ENCODE data around the gene TUBA3E. TPM values are rescaled to one million over a fixed set of nuclear protein-coding genes. Genes with fewer than 3 reads are reported as not detected.
"Not testable (repeated sequence)": the region's sequence is repeated elsewhere in the genome, so short reads cannot be mapped to it uniquely, and the experiment has no call there.

TUBA3E gene
- total and polyA plus RNA-seq, 5 donors from 2014 or later, result not detected

- H3K36me3 ChIP-seq (ENCODE audit: control insufficient read depth, insufficient read depth, low read length), result no peaks in the 10 kb centered on the region
- no peak overlapping the region for H3K27ac ChIP-seq (ENCODE audit: insufficient read depth, low read length, poor library complexity, severe bottlenecking)
- H3K27me3 ChIP-seq (ENCODE audit: control insufficient read depth, insufficient read depth, low read length), result no peaks in the 10 kb centered on the region
- ATAC-seq (ENCODE audit: low read depth in 2 of 2) (no peak), DNase-seq (no peak)
- H3K4me1 ChIP-seq (ENCODE audit: control insufficient read depth, insufficient read depth, low read length, poor library complexity, severe bottlenecking), result no peaks in the 10 kb centered on the region
- no peak overlapping the region for H3K4me3 ChIP-seq (ENCODE audit: low read depth, low read length)
- no peaks in the 10 kb centered on the region for H3K9me3 ChIP-seq (ENCODE audit: control insufficient read depth in 2 of 2, low read length in 2 of 2)
- Mint-ChIP-seq H3K9me3 (no peaks in the 10 kb centered on the region), H3K27me3 (no peaks in the 10 kb centered on the region), H3K4me3 (no peak overlapping the region), H3K27ac (no peak overlapping the region), H3K36me3 (peaks cover 4% of the 10 kb centered on the region), H3K4me1 (peaks cover 0 to 9% (median 5%) of the 10 kb centered on the region in 4 donors)
Measured at GRCh38 chr2:130190237-130190636, 8.0 kb downstream of the TUBA3E start.

DNA sequence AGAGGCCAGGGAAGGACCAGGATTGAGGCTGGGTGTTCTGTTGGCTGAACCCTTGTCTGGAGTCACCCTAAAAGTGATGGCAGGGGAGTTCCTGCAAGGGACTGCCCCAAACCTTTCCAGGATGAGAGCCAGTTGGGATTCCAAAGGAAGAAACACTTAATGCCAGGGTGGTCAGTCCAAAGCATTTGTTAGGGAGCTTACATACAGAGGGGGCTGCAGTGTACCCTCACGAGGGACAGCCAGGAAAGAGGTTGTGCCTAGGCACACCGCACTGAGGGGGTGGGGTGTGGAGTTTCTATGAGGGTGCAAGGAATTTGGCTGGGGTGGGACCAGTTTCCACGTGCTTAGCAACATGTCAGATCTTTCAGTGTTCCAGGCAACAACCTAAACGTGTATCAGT is 9.3 kb downstream of the TUBA3E start:
- not testable (repeated sequence) for H3K27me3 ChIP-seq (ENCODE audit: control insufficient read depth, insufficient read depth, low read length); H3K27me3 Mint-ChIP-seq; H3K36me3 Mint-ChIP-seq; H3K4me3 ChIP-seq (ENCODE audit: low read depth, low read length); H3K9me3 ChIP-seq (ENCODE audit: control insufficient read depth in 2 of 2, low read length in 2 of 2); H3K36me3 ChIP-seq (ENCODE audit: control insufficient read depth, insufficient read depth, low read length); H3K4me1 ChIP-seq (ENCODE audit: control insufficient read depth, insufficient read depth, low read length, poor library complexity, severe bottlenecking); H3K4me3 Mint-ChIP-seq; H3K27ac Mint-ChIP-seq; H3K9me3 Mint-ChIP-seq; DNase-seq; H3K27ac ChIP-seq (ENCODE audit: insufficient read depth, low read length, poor library complexity, severe bottlenecking); ATAC-seq (ENCODE audit: low read depth in 2 of 2)
- H3K4me1 Mint-ChIP-seq, result peaks cover 0 to 14% (median 5%) of the 10 kb centered on the region in 4 donors

DNA sequence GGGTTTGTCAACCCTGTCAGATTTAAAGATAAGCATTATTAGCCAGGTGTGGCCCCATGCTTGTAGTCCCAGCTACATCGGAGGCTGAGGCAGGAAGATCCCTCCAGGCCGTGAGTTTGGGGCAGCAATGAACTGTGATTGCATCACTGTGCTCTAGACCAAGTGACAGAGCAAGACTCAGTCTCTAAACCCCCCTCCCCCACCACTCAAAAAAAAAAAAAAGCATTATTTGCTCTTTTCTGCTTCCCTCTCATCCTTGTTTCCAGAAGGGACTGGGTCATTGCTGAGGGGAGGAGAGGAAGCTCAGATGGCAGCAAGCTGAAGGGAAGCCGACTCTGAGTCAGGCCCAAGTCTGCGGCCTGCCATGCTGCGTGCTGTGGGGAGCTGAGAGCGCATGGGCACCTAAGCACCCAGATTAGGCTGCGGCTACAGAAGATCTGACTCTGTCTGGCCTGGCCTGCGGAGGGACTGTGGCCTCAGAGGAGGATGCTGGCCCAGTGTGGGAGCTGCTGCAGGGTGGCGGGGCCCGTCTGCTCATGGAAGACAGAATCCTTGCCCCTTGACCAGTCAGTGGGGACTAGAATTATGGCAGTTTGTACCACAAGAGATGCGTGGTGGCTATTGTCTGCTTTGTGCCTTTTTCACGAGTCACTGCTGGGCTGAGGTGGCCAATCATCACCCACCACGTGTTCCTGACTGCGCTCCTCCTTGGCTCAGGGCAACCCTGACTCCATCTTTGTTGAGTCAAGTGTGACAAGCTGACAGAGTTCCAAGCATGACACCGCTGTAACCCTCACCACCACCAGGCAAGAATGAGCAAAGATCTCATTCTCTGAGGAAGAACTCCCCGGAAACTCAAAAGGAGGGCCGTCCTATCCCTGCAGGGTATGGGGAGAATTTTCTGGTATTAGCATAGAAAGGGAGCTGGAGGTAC is 10.1 kb downstream of the TUBA3E start:
- not testable (repeated sequence) for H3K4me3 ChIP-seq (ENCODE audit: low read depth, low read length); H3K36me3 ChIP-seq (ENCODE audit: control insufficient read depth, insufficient read depth, low read length); H3K27ac ChIP-seq (ENCODE audit: insufficient read depth, low read length, poor library complexity, severe bottlenecking); H3K4me1 ChIP-seq (ENCODE audit: control insufficient read depth, insufficient read depth, low read length, poor library complexity, severe bottlenecking); H3K9me3 ChIP-seq (ENCODE audit: control insufficient read depth in 2 of 2, low read length in 2 of 2); H3K9me3 Mint-ChIP-seq; H3K27me3 Mint-ChIP-seq; H3K27ac Mint-ChIP-seq; DNase-seq; ATAC-seq (ENCODE audit: low read depth in 2 of 2); H3K36me3 Mint-ChIP-seq; H3K27me3 ChIP-seq (ENCODE audit: control insufficient read depth, insufficient read depth, low read length)
- Mint-ChIP-seq H3K4me1 (peaks cover 0 to 21% (median 5%) of the 10 kb centered on the region in 4 donors), H3K4me3 (peak overlapping the region in 1 of 4 donors; percentile 22)

DNA sequence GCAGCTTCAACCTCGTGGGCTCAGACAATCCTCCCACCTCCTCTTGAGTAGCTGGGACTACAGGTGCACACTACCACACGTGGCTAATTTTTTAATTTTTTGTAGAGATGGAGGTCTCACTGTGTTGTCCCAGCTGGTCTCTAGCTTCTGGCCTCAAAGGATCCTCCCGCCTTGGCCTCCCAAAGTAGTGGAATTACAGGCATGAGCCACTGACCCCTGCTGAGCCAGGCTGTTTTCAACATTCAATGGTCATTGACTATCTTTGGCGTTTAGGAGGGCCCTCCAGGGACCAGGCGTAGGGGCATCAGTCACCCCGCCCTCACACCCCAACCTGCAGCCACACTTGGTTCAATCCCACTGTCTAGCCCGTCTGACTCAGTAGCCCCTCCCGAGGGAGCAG is 11.0 kb downstream of the TUBA3E start:
- Histone ChIP-seq H3K4me3 (ENCODE audit: low read depth, low read length) (no peak overlapping the region), H3K36me3 (ENCODE audit: control insufficient read depth, insufficient read depth, low read length) (no peaks in the 10 kb centered on the region), H3K27me3 (ENCODE audit: control insufficient read depth, insufficient read depth, low read length) (no peaks in the 10 kb centered on the region), H3K9me3 (ENCODE audit: control insufficient read depth in 2 of 2, low read length in 2 of 2) (no peaks in the 10 kb centered on the region), H3K27ac (ENCODE audit: insufficient read depth, low read length, poor library complexity, severe bottlenecking) (no peak overlapping the region), H3K4me1 (ENCODE audit: control insufficient read depth, insufficient read depth, low read length, poor library complexity, severe bottlenecking) (peaks cover 10% of the 10 kb centered on the region)
- peaks cover 0 to 25% (median 5%) of the 10 kb centered on the region in 4 donors for H3K4me1 Mint-ChIP-seq
- H3K27ac Mint-ChIP-seq, result no peak overlapping the region
- DNase-seq, result no peak
- no peaks in the 10 kb centered on the region for H3K27me3 Mint-ChIP-seq
- H3K36me3 Mint-ChIP-seq, result peaks cover 4% of the 10 kb centered on the region
- ATAC-seq (ENCODE audit: low read depth in 2 of 2), result no peak
- H3K4me3 Mint-ChIP-seq, result no peak overlapping the region
- no peaks in the 10 kb centered on the region for H3K9me3 Mint-ChIP-seq

DNA sequence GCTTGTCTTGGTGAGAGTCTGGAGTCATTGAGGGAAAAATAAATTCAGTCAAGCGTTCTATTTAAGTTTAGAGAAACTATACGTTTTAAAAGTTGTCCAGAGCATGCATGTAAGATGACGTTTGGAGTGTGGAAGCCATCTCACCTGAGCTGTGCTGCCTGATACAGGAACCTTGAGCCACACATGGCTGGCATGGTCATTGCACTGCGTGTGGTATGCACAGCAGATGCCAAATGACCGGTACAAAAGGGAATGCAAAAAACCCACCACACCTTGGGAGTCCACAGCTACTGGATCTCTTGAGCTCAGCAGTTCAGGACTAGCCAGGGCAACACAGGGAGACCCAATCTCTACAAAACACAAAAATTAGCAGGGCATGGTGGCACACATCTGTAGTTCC is 11.8 kb downstream of the TUBA3E start:
- Mint-ChIP-seq H3K4me1 (peaks cover 0 to 25% (median 9%) of the 10 kb centered on the region in 4 donors), H3K36me3 (peaks cover 3% of the 10 kb centered on the region), H3K9me3 (no peaks in the 10 kb centered on the region), H3K27ac (peak overlapping the region in 1 of 3 donors; percentile 5), H3K27me3 (peaks cover 6% of the 10 kb centered on the region), H3K4me3 (peak overlapping the region in 2 of 4 donors; percentile 38 to 43)
- Histone ChIP-seq H3K4me3 (ENCODE audit: low read depth, low read length) (no peak overlapping the region), H3K36me3 (ENCODE audit: control insufficient read depth, insufficient read depth, low read length) (no peaks in the 10 kb centered on the region), H3K27me3 (ENCODE audit: control insufficient read depth, insufficient read depth, low read length) (no peaks in the 10 kb centered on the region), H3K27ac (ENCODE audit: insufficient read depth, low read length, poor library complexity, severe bottlenecking) (no peak overlapping the region), H3K4me1 (ENCODE audit: control insufficient read depth, insufficient read depth, low read length, poor library complexity, severe bottlenecking) (peaks cover 10% of the 10 kb centered on the region), H3K9me3 (ENCODE audit: control insufficient read depth in 2 of 2, low read length in 2 of 2) (no peaks in the 10 kb centered on the region)
- DNase-seq (no peak), ATAC-seq (ENCODE audit: low read depth in 2 of 2) (no peak)

- no peak overlapping the region for H3K4me3 ChIP-seq (ENCODE audit: low read depth, low read length)
- H3K36me3 ChIP-seq (ENCODE audit: control insufficient read depth, insufficient read depth, low read length), result no peaks in the 10 kb centered on the region
- Mint-ChIP-seq H3K27ac (peak overlapping the region in 2 of 3 donors; percentile 5 to 32), H3K36me3 (no peaks in the 10 kb centered on the region), H3K4me1 (peaks cover 0 to 28% (median 12%) of the 10 kb centered on the region in 4 donors), H3K27me3 (peaks cover 8% of the 10 kb centered on the region), H3K9me3 (no peaks in the 10 kb centered on the region), H3K4me3 (peak overlapping the region; percentile 13 to 58 (median 41))
- ATAC-seq (ENCODE audit: low read depth in 2 of 2), result no peak
- DNase-seq, result no peak
- no peaks in the 10 kb centered on the region for H3K27me3 ChIP-seq (ENCODE audit: control insufficient read depth, insufficient read depth, low read length)
- no peak overlapping the region for H3K27ac ChIP-seq (ENCODE audit: insufficient read depth, low read length, poor library complexity, severe bottlenecking)
- peaks cover 13% of the 10 kb centered on the region for H3K4me1 ChIP-seq (ENCODE audit: control insufficient read depth, insufficient read depth, low read length, poor library complexity, severe bottlenecking)
- H3K9me3 ChIP-seq (ENCODE audit: control insufficient read depth in 2 of 2, low read length in 2 of 2), result no peaks in the 10 kb centered on the region
Measured at GRCh38 chr2:130185896-130186295, 12.3 kb downstream of the TUBA3E start.

- peaks cover 17% of the 10 kb centered on the region for H3K4me1 ChIP-seq (ENCODE audit: control insufficient read depth, insufficient read depth, low read length, poor library complexity, severe bottlenecking)
- Mint-ChIP-seq H3K27ac (peak overlapping the region in 2 of 3 donors; percentile 32 to 43), H3K27me3 (peaks cover 8% of the 10 kb centered on the region), H3K4me1 (peaks cover 0 to 32% (median 14%) of the 10 kb centered on the region in 4 donors), H3K4me3 (peak overlapping the region in 3 of 4 donors; percentile 38 to 58 (median 44)), H3K36me3 (no peaks in the 10 kb centered on the region), H3K9me3 (no peaks in the 10 kb centered on the region)
- no peak for ATAC-seq (ENCODE audit: low read depth in 2 of 2)
- DNase-seq, result no peak
- H3K27ac ChIP-seq (ENCODE audit: insufficient read depth, low read length, poor library complexity, severe bottlenecking), result no peak overlapping the region
- no peaks in the 10 kb centered on the region for H3K9me3 ChIP-seq (ENCODE audit: control insufficient read depth in 2 of 2, low read length in 2 of 2)
- no peak overlapping the region for H3K4me3 ChIP-seq (ENCODE audit: low read depth, low read length)
- H3K36me3 ChIP-seq (ENCODE audit: control insufficient read depth, insufficient read depth, low read length), result no peaks in the 10 kb centered on the region
- no peaks in the 10 kb centered on the region for H3K27me3 ChIP-seq (ENCODE audit: control insufficient read depth, insufficient read depth, low read length)
Measured at GRCh38 chr2:130185436-130185835, 12.8 kb downstream of the TUBA3E start.
